IMR-90 (cell line): Measurements from ENCODE around the gene HIF1AN. TPM values are rescaled to one million over a fixed set of nuclear protein-coding genes. Genes with fewer than 3 reads are reported as not detected.

ENCODE experiments used
- ATAC-seq: fragments of 200-7000 bp; cut with Tn5 transposase; 2 replicates; pipeline ENCODE4 v1.9.1; 2020; ENCODE audit warnings: low read depth, mild to moderate bottlenecking, moderate library complexity
- BruUV-seq: library from RNA; stranded (reverse); fragments of 400-500 nt; replicated peaks from 2 replicates; lab custom pipeline; 2021; lab: Mats Ljungman, UMichigan
- CTCF ChIA-PET: fragments of 300-600 bp; formaldehyde crosslinking; extraction: SDS; loops from one replicate; lab custom pipeline; 2021; ENCODE audit warnings: antibody characterized with exemption; lab: Yijun Ruan, JAX
- POLR2A ChIA-PET: fragments of 300-600 bp; sonication (Branson Sonifier 250); formaldehyde crosslinking; loops from one replicate; lab custom pipeline; 2022; ENCODE audit warnings: antibody characterized with exemption; ENCODE audit not compliant: unreplicated experiment; lab: Charles Lee
- DNase-seq: peaks from one replicate; pipeline ENCODE4 v3.0.0; 2013
- H2AFZ ChIP-seq: replicated peaks from 2 replicates; pipeline ENCODE3; 2013; ENCODE audit warnings: low read length, mild to moderate bottlenecking; ENCODE audit not compliant: poor library complexity
- H2AK5ac ChIP-seq: 2 replicates; pipeline ENCODE4 v1.6.1; 2013; ENCODE audit warnings: low read depth, low read length, inconsistent platforms
- H2AK9ac ChIP-seq: replicated peaks from 2 replicates; pipeline ENCODE3; 2013; ENCODE audit warnings: mild to moderate bottlenecking, low read depth, low read length, moderate library complexity; ENCODE audit not compliant: poor library complexity
- H2BK120ac ChIP-seq: 2 replicates; pipeline ENCODE4 v1.6.1; 2013; ENCODE audit warnings: low read depth, low read length, inconsistent platforms
- H2BK15ac ChIP-seq: 3 replicates; pipeline ENCODE4 v1.6.1; 2013; ENCODE audit warnings: low read depth, low read length, inconsistent platforms
- H2BK20ac ChIP-seq: 2 replicates; pipeline ENCODE4 v1.6.1; 2013; ENCODE audit warnings: low read depth, mild to moderate bottlenecking, inconsistent platforms, low read length, moderate library complexity
- H2BK5ac ChIP-seq: 2 replicates; pipeline ENCODE4 v1.6.1; 2013; ENCODE audit warnings: mild to moderate bottlenecking, low read depth, low read length, inconsistent platforms; ENCODE audit not compliant: poor library complexity, severe bottlenecking
- H3K14ac ChIP-seq: replicated peaks from 2 replicates; pipeline ENCODE4 v1.6.1; 2013; ENCODE audit warnings: low read depth, low read length, inconsistent platforms
- H3K18ac ChIP-seq: 2 replicates; pipeline ENCODE4 v1.6.1; 2013; ENCODE audit warnings: low read depth, low read length, control low read depth
- H3K23ac ChIP-seq: 2 replicates; pipeline ENCODE4 v1.6.1; 2013; ENCODE audit warnings: low read depth, low read length, inconsistent platforms
- H3K27ac ChIP-seq: 2 replicates; pipeline ENCODE4 v1.5.1; 2013; ENCODE audit warnings: mild to moderate bottlenecking, control low read depth, low read length; ENCODE audit not compliant: insufficient read depth
- H3K27me3 ChIP-seq: 2 replicates; pipeline ENCODE4 v1.6.1; 2013; ENCODE audit warnings: low read length; ENCODE audit not compliant: control insufficient read depth, insufficient read depth
- H3K36me3 ChIP-seq: 2 replicates; pipeline ENCODE4 v1.6.1; 2013; ENCODE audit warnings: low read length, mixed read lengths; ENCODE audit not compliant: control insufficient read depth, insufficient read depth
- H3K4ac ChIP-seq: 2 replicates; pipeline ENCODE4 v1.6.1; 2013; ENCODE audit warnings: low read depth, low read length, inconsistent platforms
- H3K4me1 ChIP-seq: 2 replicates; pipeline ENCODE4 v1.6.1; 2013; ENCODE audit warnings: low read length, mixed read lengths; ENCODE audit not compliant: control insufficient read depth, insufficient read depth
- H3K4me2 ChIP-seq: 2 replicates; pipeline ENCODE4 v1.6.1; 2013; ENCODE audit warnings: low read depth, mild to moderate bottlenecking, control low read depth, low read length, moderate library complexity
- H3K4me3 ChIP-seq: 2 replicates; pipeline ENCODE4 v1.5.1; 2013; ENCODE audit warnings: low read depth, mild to moderate bottlenecking, control low read depth, low read length, moderate library complexity; ENCODE audit not compliant: insufficient read depth
- H3K56ac ChIP-seq: 2 replicates; pipeline ENCODE4 v1.6.1; 2013; ENCODE audit warnings: low read length, inconsistent platforms; ENCODE audit not compliant: insufficient read depth; ENCODE audit errors: extremely low read depth
- H3K79me1 ChIP-seq, 2 experiments: 2 replicates each; pipeline ENCODE4 v1.6.1; 2013; ENCODE audit warnings: low read length in 2 of 2, inconsistent platforms in 1 of 2, low read depth in 1 of 2
- H3K9ac ChIP-seq: 2 replicates; pipeline ENCODE4 v1.6.1; 2013; ENCODE audit warnings: low read depth, low read length, control low read depth
- H3K9me1 ChIP-seq: 2 replicates; pipeline ENCODE4 v1.6.1; 2013; ENCODE audit warnings: low read length, inconsistent platforms; ENCODE audit not compliant: insufficient read depth
- H3K9me3 ChIP-seq: 2 replicates; pipeline ENCODE4 v1.6.1; 2013; ENCODE audit warnings: low read length; ENCODE audit not compliant: control insufficient read depth, insufficient read depth
- H4K20me1 ChIP-seq: 2 replicates; pipeline ENCODE4 v1.6.1; 2013; ENCODE audit warnings: low read length, inconsistent platforms; ENCODE audit not compliant: insufficient read depth
- H4K5ac ChIP-seq: 2 replicates; pipeline ENCODE4 v1.6.1; 2013; ENCODE audit warnings: mild to moderate bottlenecking, low read depth, low read length, control low read depth
- H4K8ac ChIP-seq, 2 experiments: 2 replicates each; pipeline ENCODE4 v1.6.1; 2013; ENCODE audit warnings: low read depth in 2 of 2, low read length in 2 of 2, control low read depth in 1 of 2, inconsistent platforms in 1 of 2
- H4K91ac ChIP-seq: 2 replicates; pipeline ENCODE4 v1.6.1; 2013; ENCODE audit warnings: low read depth, low read length, inconsistent platforms; ENCODE audit not compliant: insufficient read depth
- BHLHE40 ChIP-seq: fragments of 150-350 bp; IDR thresholded peaks from 2 replicates; pipeline ENCODE4 v1.6.1; 2016; ENCODE audit warnings: mild to moderate bottlenecking, low read depth, low read length
- CEBPB ChIP-seq: IDR thresholded peaks from 2 replicates; pipeline ENCODE4 v1.6.1; 2012; ENCODE audit warnings: low read depth, low read length, improper control_type of control experiment
- MAZ ChIP-seq: IDR thresholded peaks from 2 replicates; pipeline ENCODE4 v1.6.1; 2012; ENCODE audit warnings: low read depth, mild to moderate bottlenecking, low read length, improper control_type of control experiment, moderate library complexity, borderline replicate concordance
- RAD21 ChIP-seq: IDR thresholded peaks from 2 replicates; pipeline ENCODE4 v1.6.1; 2012; ENCODE audit warnings: low read length, improper control_type of control experiment
- RCOR1 ChIP-seq: IDR thresholded peaks from 2 replicates; pipeline ENCODE4 v1.6.1; 2012; ENCODE audit warnings: mild to moderate bottlenecking, low read length, improper control_type of control experiment; ENCODE audit not compliant: insufficient replicate concordance
- RFX5 ChIP-seq: IDR thresholded peaks from 2 replicates; pipeline ENCODE4 v1.8.0; 2012; ENCODE audit warnings: low read depth, mild to moderate bottlenecking, low read length, moderate library complexity
- SMC3 ChIP-seq: fragments of 150-350 bp; IDR thresholded peaks from 2 replicates; pipeline ENCODE4 v1.6.1; 2016; ENCODE audit warnings: low read depth, mild to moderate bottlenecking, antibody characterized with exemption, low read length, moderate library complexity
- WGBS, 2 experiments: methylation state at CpG; one replicate each; pipeline versions ENCODE4 v1.1.5 to v1.1.7; 2013; ENCODE audit warnings: missing lambda C conversion rate in 2 of 2; ENCODE audit not compliant: insufficient read length in 1 of 2; ENCODE audit errors: extremely low coverage in 2 of 2; 5-methylcytosine and 5-hydroxymethylcytosine counted together
- dilution Hi-C: fragments of 300-500 bp; cut with HindIII; formaldehyde crosslinking; loops from one replicate; pipeline ENCODE4 v1.14.3; 2018; ENCODE audit warnings: low sequenced_read_pairs; ENCODE audit not compliant: unreplicated experiment
- in situ Hi-C: fragments of 300-500 bp; cut with MboI; formaldehyde crosslinking; loops from 3 replicates; pipeline ENCODE4 v1.14.3; 2019; ENCODE audit warnings: low sequenced_read_pairs, inconsistent platforms, mixed read lengths
- intact Hi-C: fragments of 100-400 bp; cut with micrococcal nuclease; formaldehyde crosslinking; loops from 2 replicates; pipeline ENCODE4 v1.10.0; 2022
- polyA plus RNA-seq, 3 experiments: library from polyadenylated mRNA; depleted of rRNA; stranded (reverse); fragments of >200 nt; gene quantifications; 2 replicates each; pipeline ENCODE4 v1.2.3, GENCODE V29; 2012; ENCODE audit warnings: low replicate concordance in 1 of 3
- total RNA-seq: library from RNA; depleted of rRNA; stranded (reverse); fragments of >200 nt; gene quantifications from 2 replicates; pipeline ENCODE4 v1.2.3, GENCODE V29; 2012
- TF ChIP-seq, protein P1 (sequence below): fragments of 150-350 bp; IDR thresholded peaks from 2 replicates; pipeline ENCODE4 v1.6.1; 2017; ENCODE audit warnings: mild to moderate bottlenecking, antibody characterized with exemption, low read length, low read depth

Gene HIF1AN
- total and polyA plus RNA-seq, 2 of the 4 experiments (the other 2 are of a cell fraction): 10.2 to 10.3 TPM

DNA sequence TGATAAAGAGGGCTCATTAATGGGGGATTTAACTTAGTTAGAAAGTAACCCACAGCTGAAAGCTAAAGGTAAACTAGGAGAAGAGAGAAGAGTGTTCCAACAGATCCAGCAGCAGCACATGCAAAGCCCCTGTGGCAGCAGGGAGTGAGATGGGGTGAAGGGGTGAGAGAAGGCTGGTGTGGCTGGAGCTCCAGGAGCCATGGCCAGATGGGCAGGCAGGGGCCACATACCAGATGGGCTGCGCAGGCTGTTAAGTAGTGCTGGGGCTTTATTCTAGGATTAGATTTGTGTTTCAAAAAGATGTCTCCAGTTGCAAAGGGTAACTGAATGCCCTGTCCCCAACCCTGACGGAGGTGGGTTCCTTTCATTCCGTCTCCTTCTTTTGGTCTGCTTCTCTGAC lies 33.2 kb downstream of the HIF1AN start:
- CTCF ChIA-PET: no interaction called here
- 100% methylated on average over 1 of the region's 3 CpGs; no CpG with 5 or more reads in 1 of the 2 experiments for WGBS, 2 experiments
- intact Hi-C loops: loop anchor here (10.0 kb wide), 1 partner anchor 446 kb away; no protein-coding TSS in a partner anchor

More for the DNA sequence above, 33.2 kb downstream of the HIF1AN start:
- Histone ChIP-seq H3K27me3 (peaks cover 57% of the 10 kb centered on the region), H4K20me1 (no peaks in the 10 kb centered on the region), H3K4ac (no peak overlapping the region), H3K23ac (no peak overlapping the region), H4K91ac (no peak overlapping the region), H3K36me3 (no peaks in the 10 kb centered on the region), H2BK15ac (no peak overlapping the region), H2AK5ac (no peak overlapping the region), H3K4me2 (no peak overlapping the region), H3K9me1 (peaks cover 3% of the 10 kb centered on the region; the same call in 1 of the 2 replicates), H3K18ac (no peak overlapping the region), H2BK120ac (no peak overlapping the region), H2AFZ (no peak overlapping the region), H3K14ac (no peak overlapping the region), H2AK9ac (no peak overlapping the region), H3K27ac (no peak overlapping the region), H3K9me3 (no peaks in the 10 kb centered on the region), H3K9ac (no peak overlapping the region), H3K56ac (no peak overlapping the region), H3K79me1 (no peaks in the 10 kb centered on the region), H2BK5ac (no peak overlapping the region), H2BK20ac (no peak overlapping the region), H4K8ac (no peak overlapping the region), H3K4me3 (no peak overlapping the region), H3K4me1 (no peaks in the 10 kb centered on the region), H4K5ac (no peak overlapping the region)
- POLR2A ChIA-PET: no interaction called here
- ATAC-seq (no peak), DNase-seq (no peak)
- dilution Hi-C loops (no loop called here), in situ Hi-C loops (no loop called here)
- BruUV-seq: no TSS peak
- no peak for TF ChIP-seq RCOR1
- no peak for TF ChIP-seq MAZ
- TF ChIP-seq CEBPB: no peak
- no peak for TF ChIP-seq BHLHE40
- no peak for TF ChIP-seq SMC3
- TF ChIP-seq, protein P1, sequence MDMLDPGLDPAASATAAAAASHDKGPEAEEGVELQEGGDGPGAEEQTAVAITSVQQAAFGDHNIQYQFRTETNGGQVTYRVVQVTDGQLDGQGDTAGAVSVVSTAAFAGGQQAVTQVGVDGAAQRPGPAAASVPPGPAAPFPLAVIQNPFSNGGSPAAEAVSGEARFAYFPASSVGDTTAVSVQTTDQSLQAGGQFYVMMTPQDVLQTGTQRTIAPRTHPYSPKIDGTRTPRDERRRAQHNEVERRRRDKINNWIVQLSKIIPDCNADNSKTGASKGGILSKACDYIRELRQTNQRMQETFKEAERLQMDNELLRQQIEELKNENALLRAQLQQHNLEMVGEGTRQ: no peak
- no peak for TF ChIP-seq RFX5
- no peak for TF ChIP-seq RAD21
